Measurements from ENCODE around the gene FLII. TPM values are rescaled to one million over a fixed set of nuclear protein-coding genes. Genes with fewer than 3 reads are reported as not detected.

FLII gene
- total RNA-seq, 1 experiment from 2014 or later = 264 TPM

DNA sequence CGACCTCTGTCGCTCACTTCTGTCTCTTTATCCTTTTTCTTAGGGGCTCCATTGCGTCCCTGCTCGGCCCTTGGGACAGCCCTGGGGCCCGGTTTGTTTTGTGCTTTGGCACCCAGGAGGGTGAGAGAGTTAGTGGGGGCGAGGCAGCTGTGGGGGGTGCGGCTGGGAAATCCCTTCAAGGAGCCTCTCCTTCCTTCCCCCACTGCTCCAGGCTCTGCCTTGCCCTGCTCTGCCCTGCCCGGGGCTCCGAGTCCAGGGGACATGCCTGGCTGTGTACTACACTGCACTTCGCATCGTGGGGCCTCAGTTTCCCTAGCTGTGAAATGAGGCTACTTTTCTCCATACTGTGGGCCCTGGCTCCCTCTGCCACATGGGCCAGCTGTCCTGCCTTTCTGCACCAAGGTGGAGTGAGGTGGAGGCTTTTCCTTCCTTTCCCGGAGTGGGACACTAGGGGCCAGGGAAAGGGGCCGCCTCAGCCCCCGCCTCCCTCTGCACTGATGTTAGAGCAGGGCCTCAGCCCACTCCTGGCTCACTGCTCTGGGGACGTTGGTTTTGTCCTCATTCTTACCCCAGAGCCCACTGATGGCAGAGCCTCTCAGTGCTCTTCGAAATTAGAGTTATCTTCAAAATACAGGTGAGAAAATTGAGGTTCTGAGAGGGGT lies 32.1 kb downstream of the FLII start:
- Histone ChIP-seq H3K4me1 (ENCODE audit: control insufficient read depth in 1 of 2, insufficient read depth in 2 of 2, low read length in 2 of 2) (peaks cover 14 to 25% of the 10 kb centered on the region in 2 experiments), H3K4me2 (ENCODE audit: low read length) (peak overlapping the region; percentile 95), H3K36me3 (ENCODE audit: control insufficient read depth in 1 of 2, insufficient read depth in 2 of 2, low read length in 2 of 2) (no peaks in the 10 kb centered on the region), H4K20me1 (ENCODE audit: insufficient read depth) (no peaks in the 10 kb centered on the region), H3K27me3 (ENCODE audit: insufficient read depth, low read length) (no peaks in the 10 kb centered on the region), H3K9me3 (ENCODE audit: control insufficient read depth in 1 of 2, insufficient read depth in 1 of 2, low read depth in 1 of 2, low read length in 2 of 2) (no peaks in the 10 kb centered on the region), H3K9ac (ENCODE audit: low read length) (peak overlapping the region; percentile 79), H2AFZ (ENCODE audit: low read depth, low read length, poor library complexity, severe bottlenecking) (no peak overlapping the region), H3K79me2 (ENCODE audit: insufficient read depth, low read length) (peaks cover 17% of the 10 kb centered on the region), H3K4me3 (replicated peaks in 1 of 2; ENCODE audit: low read depth in 1 of 2, low read length in 2 of 2) (peak overlapping the region; percentile 91 to 94), H3K27ac (ENCODE audit: low read depth, low read length) (peak overlapping the region; percentile 57; the same call in 1 of the 2 replicates), H3K9me2 (ENCODE audit: insufficient read depth) (no peaks in the 10 kb centered on the region)
- intact Hi-C loops (cut with micrococcal nuclease) = no loop called here
- ChIA-PET RAD21 (ENCODE audit: low non-redundant PET in 1 of 2, low total read pairs in 2 of 2, uncharacterized antibody in 2 of 2, unreplicated experiment in 2 of 2) (no interaction called here), CTCF (no interaction called here), POLR2A (no interaction called here)
- ATAC-seq = no peak
- TSS peak; percentile 61 for BruUV-seq (replicated peaks)
- DNase-seq (ENCODE audit: low read depth, low spot score) = no peak
- TF ChIP-seq EZH2phosphoT487 (IDR thresholded peaks at IDR 0.05; ENCODE audit: borderline replicate concordance) (no peak), ZFX (IDR thresholded peaks at IDR 0.05) (no peak), POLR2AphosphoS5 (IDR thresholded peaks at IDR 0.05; ENCODE audit: low read depth, low read length) (no peak), SIN3A (IDR thresholded peaks at IDR 0.05; ENCODE audit: low read depth) (no peak), YY1 (IDR thresholded peaks at IDR 0.05; ENCODE audit: extremely low read depth, insufficient replicate concordance, low read depth, low read length) (no peak), EGR1 (IDR thresholded peaks at IDR 0.05; ENCODE audit: low read depth) (no peak), SRF (IDR thresholded peaks at IDR 0.05; ENCODE audit: low read depth) (no peak), POLR2A (IDR thresholded peaks at IDR 0.05; ENCODE audit: borderline replicate concordance, extremely low read depth, insufficient read depth, insufficient read length) (no peak), CEBPB (IDR thresholded peaks at IDR 0.05; ENCODE audit: low read depth) (no peak), ZNF274 (IDR thresholded peaks at IDR 0.05; ENCODE audit: low read depth, low read length) (no peak), RAD21 (IDR thresholded peaks at IDR 0.05; ENCODE audit: low read depth) (no peak), ELF1 (IDR thresholded peaks at IDR 0.05; ENCODE audit: borderline replicate concordance, low read depth) (no peak)
- TF ChIP-seq, protein P1, sequence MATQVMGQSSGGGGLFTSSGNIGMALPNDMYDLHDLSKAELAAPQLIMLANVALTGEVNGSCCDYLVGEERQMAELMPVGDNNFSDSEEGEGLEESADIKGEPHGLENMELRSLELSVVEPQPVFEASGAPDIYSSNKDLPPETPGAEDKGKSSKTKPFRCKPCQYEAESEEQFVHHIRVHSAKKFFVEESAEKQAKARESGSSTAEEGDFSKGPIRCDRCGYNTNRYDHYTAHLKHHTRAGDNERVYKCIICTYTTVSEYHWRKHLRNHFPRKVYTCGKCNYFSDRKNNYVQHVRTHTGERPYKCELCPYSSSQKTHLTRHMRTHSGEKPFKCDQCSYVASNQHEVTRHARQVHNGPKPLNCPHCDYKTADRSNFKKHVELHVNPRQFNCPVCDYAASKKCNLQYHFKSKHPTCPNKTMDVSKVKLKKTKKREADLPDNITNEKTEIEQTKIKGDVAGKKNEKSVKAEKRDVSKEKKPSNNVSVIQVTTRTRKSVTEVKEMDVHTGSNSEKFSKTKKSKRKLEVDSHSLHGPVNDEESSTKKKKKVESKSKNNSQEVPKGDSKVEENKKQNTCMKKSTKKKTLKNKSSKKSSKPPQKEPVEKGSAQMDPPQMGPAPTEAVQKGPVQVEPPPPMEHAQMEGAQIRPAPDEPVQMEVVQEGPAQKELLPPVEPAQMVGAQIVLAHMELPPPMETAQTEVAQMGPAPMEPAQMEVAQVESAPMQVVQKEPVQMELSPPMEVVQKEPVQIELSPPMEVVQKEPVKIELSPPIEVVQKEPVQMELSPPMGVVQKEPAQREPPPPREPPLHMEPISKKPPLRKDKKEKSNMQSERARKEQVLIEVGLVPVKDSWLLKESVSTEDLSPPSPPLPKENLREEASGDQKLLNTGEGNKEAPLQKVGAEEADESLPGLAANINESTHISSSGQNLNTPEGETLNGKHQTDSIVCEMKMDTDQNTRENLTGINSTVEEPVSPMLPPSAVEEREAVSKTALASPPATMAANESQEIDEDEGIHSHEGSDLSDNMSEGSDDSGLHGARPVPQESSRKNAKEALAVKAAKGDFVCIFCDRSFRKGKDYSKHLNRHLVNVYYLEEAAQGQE (IDR thresholded peaks at IDR 0.05; ENCODE audit: low read depth) = no peak
- TF ChIP-seq, protein P2, sequence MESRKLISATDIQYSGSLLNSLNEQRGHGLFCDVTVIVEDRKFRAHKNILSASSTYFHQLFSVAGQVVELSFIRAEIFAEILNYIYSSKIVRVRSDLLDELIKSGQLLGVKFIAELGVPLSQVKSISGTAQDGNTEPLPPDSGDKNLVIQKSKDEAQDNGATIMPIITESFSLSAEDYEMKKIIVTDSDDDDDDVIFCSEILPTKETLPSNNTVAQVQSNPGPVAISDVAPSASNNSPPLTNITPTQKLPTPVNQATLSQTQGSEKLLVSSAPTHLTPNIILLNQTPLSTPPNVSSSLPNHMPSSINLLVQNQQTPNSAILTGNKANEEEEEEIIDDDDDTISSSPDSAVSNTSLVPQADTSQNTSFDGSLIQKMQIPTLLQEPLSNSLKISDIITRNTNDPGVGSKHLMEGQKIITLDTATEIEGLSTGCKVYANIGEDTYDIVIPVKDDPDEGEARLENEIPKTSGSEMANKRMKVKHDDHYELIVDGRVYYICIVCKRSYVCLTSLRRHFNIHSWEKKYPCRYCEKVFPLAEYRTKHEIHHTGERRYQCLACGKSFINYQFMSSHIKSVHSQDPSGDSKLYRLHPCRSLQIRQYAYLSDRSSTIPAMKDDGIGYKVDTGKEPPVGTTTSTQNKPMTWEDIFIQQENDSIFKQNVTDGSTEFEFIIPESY (IDR thresholded peaks at IDR 0.05; ENCODE audit: extremely low read depth, insufficient replicate concordance, low read length) = no peak
- TF ChIP-seq, protein P3, sequence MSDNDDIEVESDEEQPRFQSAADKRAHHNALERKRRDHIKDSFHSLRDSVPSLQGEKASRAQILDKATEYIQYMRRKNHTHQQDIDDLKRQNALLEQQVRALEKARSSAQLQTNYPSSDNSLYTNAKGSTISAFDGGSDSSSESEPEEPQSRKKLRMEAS (IDR thresholded peaks at IDR 0.05) = no peak
- TF ChIP-seq, protein P4, sequence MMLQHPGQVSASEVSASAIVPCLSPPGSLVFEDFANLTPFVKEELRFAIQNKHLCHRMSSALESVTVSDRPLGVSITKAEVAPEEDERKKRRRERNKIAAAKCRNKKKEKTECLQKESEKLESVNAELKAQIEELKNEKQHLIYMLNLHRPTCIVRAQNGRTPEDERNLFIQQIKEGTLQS (IDR thresholded peaks at IDR 0.05) = no peak
- TF ChIP-seq, protein P5, sequence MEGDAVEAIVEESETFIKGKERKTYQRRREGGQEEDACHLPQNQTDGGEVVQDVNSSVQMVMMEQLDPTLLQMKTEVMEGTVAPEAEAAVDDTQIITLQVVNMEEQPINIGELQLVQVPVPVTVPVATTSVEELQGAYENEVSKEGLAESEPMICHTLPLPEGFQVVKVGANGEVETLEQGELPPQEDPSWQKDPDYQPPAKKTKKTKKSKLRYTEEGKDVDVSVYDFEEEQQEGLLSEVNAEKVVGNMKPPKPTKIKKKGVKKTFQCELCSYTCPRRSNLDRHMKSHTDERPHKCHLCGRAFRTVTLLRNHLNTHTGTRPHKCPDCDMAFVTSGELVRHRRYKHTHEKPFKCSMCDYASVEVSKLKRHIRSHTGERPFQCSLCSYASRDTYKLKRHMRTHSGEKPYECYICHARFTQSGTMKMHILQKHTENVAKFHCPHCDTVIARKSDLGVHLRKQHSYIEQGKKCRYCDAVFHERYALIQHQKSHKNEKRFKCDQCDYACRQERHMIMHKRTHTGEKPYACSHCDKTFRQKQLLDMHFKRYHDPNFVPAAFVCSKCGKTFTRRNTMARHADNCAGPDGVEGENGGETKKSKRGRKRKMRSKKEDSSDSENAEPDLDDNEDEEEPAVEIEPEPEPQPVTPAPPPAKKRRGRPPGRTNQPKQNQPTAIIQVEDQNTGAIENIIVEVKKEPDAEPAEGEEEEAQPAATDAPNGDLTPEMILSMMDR (IDR thresholded peaks at IDR 0.05 in 2 of 3, conservative IDR thresholded peaks at IDR 0.05 in 1 of 3; ENCODE audit: borderline replicate concordance in 1 of 3, insufficient read depth in 1 of 3, low read depth in 2 of 3, low read length in 2 of 3) = no peak

Measured in HCT116 (cell line).